SHP77 treated with DMSO at 0.1 percent for 48 hours (cell line): ENCODE measurements around the gene NUDT7.

Experiments used
- DNase-seq: peaks from one replicate; lab custom pipeline; 2025; lab: John Stamatoyannopoulos, UW

The NUDT7 gene

GRCh38 chr16:77724174-77724573 lies 1.9 kb downstream of the NUDT7 start:
- DNase-seq: no peak

- DNase-seq: no peak
Observed at GRCh38 chr16:77729951-77730350, 7.6 kb downstream of the NUDT7 start.

- DNase-seq: no peak
Observed at GRCh38 chr16:77732241-77732946, 10.1 kb downstream of the NUDT7 start.

- DNase-seq: no peak
Observed at GRCh38 chr16:77736879-77737278, 14.6 kb downstream of the NUDT7 start.

- no peak for DNase-seq
Observed at GRCh38 chr16:77738706-77739558, 16.6 kb downstream of the NUDT7 start.

GRCh38 chr16:77739559-77739892 lies 17.2 kb downstream of the NUDT7 start:
- DNase-seq: no peak

GRCh38 chr16:77744141-77744540 lies 21.8 kb downstream of the NUDT7 start:
- no peak for DNase-seq

- no peak for DNase-seq
Observed at GRCh38 chr16:77745972-77746371, 23.7 kb downstream of the NUDT7 start.

- DNase-seq: no peak
Observed at GRCh38 chr16:77748421-77749005, 26.2 kb downstream of the NUDT7 start.

GRCh38 chr16:77749415-77749814 lies 27.1 kb downstream of the NUDT7 start:
- DNase-seq: no peak

- DNase-seq: no peak
Observed at GRCh38 chr16:77758046-77758445, 35.7 kb downstream of the NUDT7 start.

GRCh38 chr16:77758508-77758907 lies 36.2 kb downstream of the NUDT7 start:
- no peak for DNase-seq

- DNase-seq: no peak
Observed at GRCh38 chr16:77759201-77759600, 36.9 kb downstream of the NUDT7 start.

- DNase-seq: no peak
Observed at GRCh38 chr16:77759821-77760220, 37.5 kb downstream of the NUDT7 start.

GRCh38 chr16:77760800-77761199 lies 38.5 kb downstream of the NUDT7 start:
- no peak for DNase-seq

GRCh38 chr16:77761204-77761603 lies 38.9 kb downstream of the NUDT7 start:
- no peak for DNase-seq

- DNase-seq: no peak
Observed at GRCh38 chr16:77762262-77762661, 39.9 kb downstream of the NUDT7 start.

GRCh38 chr16:77763994-77764393 lies 41.7 kb downstream of the NUDT7 start:
- DNase-seq: no peak

- DNase-seq: no peak
Observed at GRCh38 chr16:77767211-77767610, 44.9 kb downstream of the NUDT7 start.

- DNase-seq: no peak
Observed at GRCh38 chr16:77767826-77768225, 45.5 kb downstream of the NUDT7 start.

- DNase-seq: no peak
Observed at GRCh38 chr16:77775911-77776909, 53.9 kb downstream of the NUDT7 start.

GRCh38 chr16:77777745-77778144 lies 55.4 kb downstream of the NUDT7 start:
- DNase-seq: no peak
